T-helper 17 cell (primary cell): ENCODE measurements around the gene SP140L. TPM values are rescaled to one million over a fixed set of nuclear protein-coding genes. Genes with fewer than 3 reads are reported as not detected.

Experiments
- ATAC-seq: fragments of 150-1000 bp; cut with Tn5 transposase; 2 replicates; pipeline ENCODE4 v1.10.0; 2021; ENCODE audit warnings: mild to moderate bottlenecking, moderate library complexity
- DNase-seq, 3 donors: peaks; one replicate each; pipeline versions ENCODE4 v3.0.0 to v3.0.0-alpha.2; 2020 to 2021
- H3K9me3 ChIP-seq: one replicate; pipeline ENCODE4 v1.7.0; 2013; ENCODE audit warnings: low read length, mild to moderate bottlenecking; ENCODE audit not compliant: control insufficient read depth, poor library complexity, severe bottlenecking
- H3K27ac Mint-ChIP-seq: one replicate; pipeline ENCODE4 v1.8.0; 2022; ENCODE audit warnings: mild to moderate bottlenecking, moderate library complexity, mixed read lengths
- H3K27me3 Mint-ChIP-seq: one replicate; pipeline ENCODE4 v1.8.0; 2022; ENCODE audit warnings: mixed read lengths
- H3K36me3 Mint-ChIP-seq: one replicate; pipeline ENCODE4 v1.8.0; 2022; ENCODE audit warnings: low read depth, mixed read lengths
- H3K4me1 Mint-ChIP-seq: one replicate; pipeline ENCODE4 v1.8.0; 2022; ENCODE audit warnings: mild to moderate bottlenecking, mixed read lengths
- H3K4me3 Mint-ChIP-seq: one replicate; pipeline ENCODE4 v1.8.0; 2022; ENCODE audit warnings: mild to moderate bottlenecking, moderate library complexity, mixed read lengths
- total RNA-seq, 4 donors: library from RNA in 2 of 4; stranded (reverse) in 2 of 4; gene quantifications; one replicate each; pipeline ENCODE4 v1.2.3 and lab custom pipeline; 2022 to 2026

The SP140L gene
- total RNA-seq, 2 donors from 2014 or later = 64.7 to 85.6 TPM

DNA sequence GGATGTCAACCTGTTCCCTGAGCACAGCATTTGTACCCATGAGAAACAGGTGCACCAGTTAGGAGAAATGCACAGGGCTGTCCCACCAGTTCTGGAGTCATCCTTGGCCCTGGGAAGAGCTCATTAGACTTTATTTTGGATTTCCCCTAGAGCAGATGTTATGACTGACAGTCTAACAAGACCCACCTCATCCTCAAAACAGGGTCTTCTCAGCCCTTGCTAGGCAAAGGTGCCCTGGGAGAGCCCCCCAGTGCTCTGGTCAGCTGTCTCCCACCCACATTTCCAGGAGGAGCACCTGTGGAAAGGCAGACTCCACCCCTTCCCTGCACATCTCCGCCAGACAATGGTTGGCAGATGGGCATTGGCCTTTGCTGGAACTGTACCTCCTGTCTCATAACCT is 83.3 kb downstream of the SP140L start:
- H3K36me3 Mint-ChIP-seq = no peaks in the 10 kb centered on the region
- DNase-seq = no peak
- peak overlapping the region; percentile 98 for H3K27ac Mint-ChIP-seq
- no peaks in the 10 kb centered on the region for H3K9me3 ChIP-seq
- peaks cover 37% of the 10 kb centered on the region for H3K4me1 Mint-ChIP-seq
- no peaks in the 10 kb centered on the region for H3K27me3 Mint-ChIP-seq
- ATAC-seq = no peak
- peak overlapping the region; percentile 99 for H3K4me3 Mint-ChIP-seq

GRCh38 chr2:230410861-230411569 is 84.0 kb downstream of the SP140L start:
- H3K36me3 Mint-ChIP-seq = no peaks in the 10 kb centered on the region
- H3K4me3 Mint-ChIP-seq = peak overlapping the region; percentile 99
- no peak for ATAC-seq
- H3K4me1 Mint-ChIP-seq = peaks cover 40% of the 10 kb centered on the region
- no peaks in the 10 kb centered on the region for H3K9me3 ChIP-seq
- peak overlapping the region; percentile 98 for H3K27ac Mint-ChIP-seq
- DNase-seq = no peak
- H3K27me3 Mint-ChIP-seq = no peaks in the 10 kb centered on the region

DNA sequence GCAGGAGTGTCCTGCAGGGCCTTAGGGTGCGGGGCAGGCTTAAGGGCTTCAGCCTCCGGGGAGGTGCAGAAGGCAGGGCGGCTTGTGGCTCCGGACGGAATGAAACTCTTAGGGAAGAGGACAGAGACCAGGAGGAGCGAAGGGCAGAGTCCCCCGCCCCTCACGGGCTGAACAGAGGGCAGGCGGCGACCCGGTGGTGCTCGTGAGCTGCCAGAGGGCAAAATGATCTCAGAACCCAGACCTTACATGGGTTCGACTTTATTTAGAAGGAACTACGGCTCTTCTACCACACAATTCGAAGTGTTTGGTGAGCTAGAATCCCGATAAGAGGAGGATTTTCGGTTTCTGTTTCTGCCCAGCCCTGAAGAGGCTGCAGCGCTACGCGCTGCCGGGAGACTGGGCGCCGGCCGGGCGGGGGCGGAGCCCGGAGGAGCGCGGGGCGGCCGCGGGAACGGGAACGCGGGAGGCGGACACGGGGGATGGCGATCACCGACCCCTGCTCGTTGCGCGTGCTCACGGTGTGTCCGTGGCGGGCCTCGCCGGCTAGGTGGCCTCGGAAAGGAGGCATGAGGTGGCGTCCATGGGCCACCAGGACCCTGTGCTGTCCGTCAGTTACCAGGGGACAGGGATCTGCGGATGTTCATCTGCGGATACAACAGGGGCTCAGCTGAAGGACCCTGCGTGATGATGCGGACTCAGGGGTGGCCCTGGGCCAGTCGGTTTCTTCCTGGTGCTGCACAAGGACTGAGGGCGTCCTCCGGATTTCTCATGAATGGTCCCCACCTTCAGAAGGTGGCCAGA is 84.8 kb downstream of the SP140L start:
- H3K36me3 Mint-ChIP-seq = no peaks in the 10 kb centered on the region
- peak overlapping the region; percentile 99 for H3K4me3 Mint-ChIP-seq
- H3K4me1 Mint-ChIP-seq = peaks cover 40% of the 10 kb centered on the region
- peak overlapping the region; percentile 98 for H3K27ac Mint-ChIP-seq
- peak; percentile 37 to 67 (median 65) for DNase-seq
- H3K9me3 ChIP-seq = no peaks in the 10 kb centered on the region
- peak; percentile 77 for ATAC-seq
- H3K27me3 Mint-ChIP-seq = no peaks in the 10 kb centered on the region

- peaks cover 40% of the 10 kb centered on the region for H3K4me1 Mint-ChIP-seq
- no peaks in the 10 kb centered on the region for H3K9me3 ChIP-seq
- ATAC-seq (no peak), DNase-seq (no peak)
- peak overlapping the region; percentile 99 for H3K4me3 Mint-ChIP-seq
- H3K27me3 Mint-ChIP-seq = no peaks in the 10 kb centered on the region
- no peaks in the 10 kb centered on the region for H3K36me3 Mint-ChIP-seq
- peak overlapping the region; percentile 98 for H3K27ac Mint-ChIP-seq
These were observed 85.3 kb downstream of the SP140L start for GRCh38 chr2:230412371-230412711.

DNA sequence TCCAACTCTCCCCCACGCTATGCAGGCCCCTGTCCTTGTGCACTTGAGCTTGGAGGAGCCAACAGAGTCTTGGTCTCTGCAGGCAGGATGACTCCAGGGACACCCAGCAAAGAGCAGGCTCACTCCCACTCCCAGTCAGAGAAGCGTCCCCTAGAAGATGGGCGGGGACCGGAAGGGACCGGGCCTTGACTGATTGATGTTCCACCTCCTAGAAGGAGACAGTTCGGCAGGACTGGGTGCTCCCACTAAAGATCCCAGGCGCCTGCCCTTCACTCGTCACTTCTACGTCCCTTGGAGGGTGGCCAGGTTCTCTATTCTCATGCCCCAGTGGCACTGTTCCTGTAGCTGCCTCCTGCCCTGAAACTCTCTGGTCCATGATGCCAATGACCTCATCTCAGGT is 85.9 kb downstream of the SP140L start:
- ATAC-seq = no peak
- Mint-ChIP-seq H3K4me1 (peaks cover 39% of the 10 kb centered on the region), H3K36me3 (no peaks in the 10 kb centered on the region), H3K4me3 (peak overlapping the region; percentile 99), H3K27ac (peak overlapping the region; percentile 98), H3K27me3 (no peaks in the 10 kb centered on the region)
- no peaks in the 10 kb centered on the region for H3K9me3 ChIP-seq
- no peak for DNase-seq

- no peaks in the 10 kb centered on the region for H3K9me3 ChIP-seq
- ATAC-seq (no peak), DNase-seq (no peak)
- H3K4me1 Mint-ChIP-seq = peaks cover 41% of the 10 kb centered on the region
- H3K36me3 Mint-ChIP-seq = no peaks in the 10 kb centered on the region
- peak overlapping the region; percentile 7 for H3K4me3 Mint-ChIP-seq
- peak overlapping the region; percentile 99 for H3K27ac Mint-ChIP-seq
- no peaks in the 10 kb centered on the region for H3K27me3 Mint-ChIP-seq
These were observed 86.5 kb downstream of the SP140L start for GRCh38 chr2:230413479-230413878.

DNA sequence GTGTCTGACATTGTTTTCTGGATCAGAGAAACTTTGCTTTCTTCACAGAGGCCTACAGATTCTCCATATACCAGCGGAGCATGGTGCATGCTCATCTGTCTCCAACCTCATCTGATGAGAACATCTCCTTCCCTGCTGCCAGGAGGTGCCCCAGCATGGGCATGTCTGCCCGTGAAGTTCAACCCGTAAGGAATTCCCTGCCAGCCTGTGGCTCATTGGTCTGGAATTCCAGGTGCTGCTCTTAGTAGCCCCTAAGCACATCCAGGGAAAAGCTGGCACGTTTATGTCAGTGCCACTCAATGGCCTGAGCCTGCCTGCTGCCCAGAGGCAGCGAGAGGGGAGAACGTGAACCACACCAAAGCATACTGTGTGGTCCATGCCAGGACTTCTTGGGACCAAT is 87.3 kb downstream of the SP140L start:
- Mint-ChIP-seq H3K27me3 (no peaks in the 10 kb centered on the region), H3K4me3 (peak overlapping the region; percentile 70), H3K4me1 (peaks cover 48% of the 10 kb centered on the region), H3K36me3 (no peaks in the 10 kb centered on the region), H3K27ac (peak overlapping the region; percentile 99)
- ATAC-seq (no peak), DNase-seq (no peak)
- H3K9me3 ChIP-seq = no peaks in the 10 kb centered on the region

- Mint-ChIP-seq H3K4me1 (peaks cover 52% of the 10 kb centered on the region), H3K4me3 (peak within 1 kb of the TSS; percentile 92), H3K27me3 (no peaks in the 10 kb centered on the region), H3K36me3 (peaks cover 3% of the 10 kb centered on the region), H3K27ac (peak within 1 kb of the TSS; percentile 99)
- DNase-seq (peak; percentile 58 to 69 (median 58)), ATAC-seq (peak; percentile 82)
- H3K9me3 ChIP-seq = no peaks in the 10 kb centered on the region
These were observed 89.2 kb downstream of the SP140L start, which contains the start of gene SP100 for GRCh38 chr2:230416061-230416721. TSS of gene SP100 (plus strand) at chr2:230416201. CDS start at chr2:230416297, 96 bp downstream.

- Mint-ChIP-seq H3K27ac (peak overlapping the region; percentile 99), H3K36me3 (peaks cover 11% of the 10 kb centered on the region), H3K4me3 (peak overlapping the region; percentile 92), H3K4me1 (peaks cover 55% of the 10 kb centered on the region), H3K27me3 (no peaks in the 10 kb centered on the region)
- no peak for ATAC-seq
- H3K9me3 ChIP-seq = no peaks in the 10 kb centered on the region
- no peak for DNase-seq
These were observed 90.4 kb downstream of the SP140L start for GRCh38 chr2:230417436-230417835.

DNA sequence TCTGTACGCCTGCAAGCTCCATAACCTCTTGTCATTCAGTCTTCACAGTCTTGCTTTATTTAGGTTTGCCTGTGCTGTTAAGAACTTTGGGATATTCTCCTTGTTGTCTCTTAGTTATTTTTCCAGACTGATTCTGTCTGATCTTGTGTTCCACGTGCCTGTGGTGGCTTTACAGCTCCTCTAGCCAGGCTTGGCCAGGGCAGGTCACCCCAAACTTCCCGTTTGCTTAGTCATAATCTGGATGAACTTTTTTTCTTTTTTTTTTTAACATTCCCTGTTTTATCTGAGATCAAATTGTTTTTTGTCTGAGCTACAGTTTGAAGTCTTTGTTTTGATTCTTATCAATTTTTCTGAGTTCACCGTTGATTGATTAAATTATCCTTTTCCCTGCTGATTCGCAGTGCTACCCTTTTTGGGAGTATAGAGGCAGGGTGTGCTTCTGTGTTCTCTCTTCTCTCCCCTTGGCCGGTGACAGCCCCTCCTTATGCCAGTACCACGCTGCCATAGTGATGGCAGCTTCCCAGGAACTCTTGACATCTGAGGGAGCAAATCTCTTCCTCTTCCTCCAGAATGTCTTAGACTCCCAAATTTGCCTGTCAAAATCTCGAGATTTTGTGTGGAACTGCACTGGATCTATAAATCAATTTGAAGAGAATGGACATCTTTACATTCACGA is 91.5 kb downstream of the SP140L start:
- no peaks in the 10 kb centered on the region for H3K27me3 Mint-ChIP-seq
- no peaks in the 10 kb centered on the region for H3K9me3 ChIP-seq
- ATAC-seq (no peak), DNase-seq (no peak)
- peaks cover 58% of the 10 kb centered on the region for H3K4me1 Mint-ChIP-seq
- H3K27ac Mint-ChIP-seq = peak overlapping the region; percentile 99
- H3K4me3 Mint-ChIP-seq = peak overlapping the region; percentile 92
- H3K36me3 Mint-ChIP-seq = peaks cover 16% of the 10 kb centered on the region

GRCh38 chr2:230419181-230419580 is 92.2 kb downstream of the SP140L start:
- H3K36me3 Mint-ChIP-seq = peaks cover 23% of the 10 kb centered on the region
- ATAC-seq = no peak

GRCh38 chr2:230422149-230422548 is 95.2 kb downstream of the SP140L start:
- ATAC-seq (no peak), DNase-seq (no peak)
- peak overlapping the region; percentile 74 for H3K4me3 Mint-ChIP-seq
- no peaks in the 10 kb centered on the region for H3K27me3 Mint-ChIP-seq
- H3K36me3 Mint-ChIP-seq = peaks cover 31% of the 10 kb centered on the region
- peaks cover 77% of the 10 kb centered on the region for H3K4me1 Mint-ChIP-seq
- no peaks in the 10 kb centered on the region for H3K9me3 ChIP-seq
- H3K27ac Mint-ChIP-seq = peak overlapping the region; percentile 99

More at GRCh38 chr2:230419181-230419580, 92.2 kb downstream of the SP140L start:
- no peak for DNase-seq
- H3K27me3 Mint-ChIP-seq = no peaks in the 10 kb centered on the region
- H3K4me1 Mint-ChIP-seq = peaks cover 61% of the 10 kb centered on the region
- H3K9me3 ChIP-seq = no peaks in the 10 kb centered on the region
- peak overlapping the region; percentile 99 for H3K27ac Mint-ChIP-seq
- H3K4me3 Mint-ChIP-seq = peak overlapping the region; percentile 92
